NCI-H2227 (cell line): ENCODE data around the gene LRMDA.

ENCODE experiments used
- DNase-seq: peaks from one replicate; lab custom pipeline; 2025; ENCODE audit not compliant: unreplicated experiment; lab: John Stamatoyannopoulos, UW

The LRMDA gene

DNA sequence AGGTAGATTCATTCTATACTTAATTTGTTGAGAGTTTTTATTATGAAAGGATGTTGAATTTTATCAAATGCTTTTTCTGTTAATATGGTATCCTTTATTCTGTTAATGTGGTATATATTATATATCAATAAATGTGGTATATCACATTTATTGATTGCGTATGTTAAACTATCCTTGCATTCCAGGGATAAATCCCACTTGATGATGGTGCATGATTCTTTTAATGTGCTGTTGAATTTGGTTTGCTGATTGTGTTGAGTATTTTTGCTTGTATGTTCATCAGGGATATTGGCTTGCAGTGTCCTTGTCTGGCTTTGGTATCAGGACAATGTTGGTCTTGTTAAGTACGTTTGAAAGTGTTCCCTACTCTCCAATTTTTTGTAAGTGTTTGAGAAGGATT, 11.9 kb downstream of the LRMDA start:
- no peak for DNase-seq

DNA sequence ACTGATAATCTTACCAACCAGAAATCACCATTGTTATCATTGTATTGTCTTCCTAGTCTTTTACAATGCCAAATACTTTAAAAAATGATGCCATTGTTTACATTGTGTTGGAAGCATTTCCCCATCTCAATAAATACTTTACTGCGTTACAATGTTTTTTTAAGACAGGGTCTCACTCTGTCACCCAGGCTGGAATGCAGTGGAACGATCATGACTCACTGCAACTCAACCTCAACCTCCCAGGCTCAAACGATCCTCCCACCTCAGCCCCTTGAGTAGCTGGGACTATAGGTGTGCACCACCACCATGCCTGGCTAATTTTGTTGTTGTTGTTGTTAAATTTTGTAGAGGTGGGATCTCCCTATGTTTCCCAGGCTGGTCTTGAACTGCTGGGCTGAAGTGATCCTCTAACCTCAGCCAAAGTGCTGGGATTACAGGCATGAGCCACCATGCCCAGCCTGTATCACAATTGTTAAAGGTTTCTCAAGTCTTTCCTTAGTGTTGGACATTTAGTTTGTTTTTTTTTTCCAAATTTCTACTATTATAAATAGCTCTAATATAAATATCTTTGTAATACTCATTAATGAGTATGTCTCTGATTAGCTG, 13.5 kb downstream of the LRMDA start:
- DNase-seq, result no peak

DNA sequence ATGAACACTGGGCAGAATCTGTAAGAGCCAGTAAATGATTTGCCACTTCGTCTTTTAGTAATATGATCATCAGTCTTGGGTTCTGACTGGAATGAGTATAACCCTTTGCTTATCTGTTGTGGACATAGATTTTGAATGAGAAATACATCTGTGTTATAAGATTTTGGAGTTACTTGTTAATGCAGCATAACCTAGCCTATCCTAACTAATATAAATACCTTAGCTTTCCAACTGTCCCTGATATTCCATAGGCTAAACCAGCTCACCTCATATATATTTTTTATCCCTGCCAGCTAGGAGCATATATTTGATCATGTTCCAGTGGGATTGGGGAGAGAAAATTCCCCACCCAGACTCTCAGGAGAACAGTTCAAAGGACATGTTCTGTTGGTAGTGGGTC, 15.1 kb downstream of the LRMDA start:
- no peak for DNase-seq

DNA sequence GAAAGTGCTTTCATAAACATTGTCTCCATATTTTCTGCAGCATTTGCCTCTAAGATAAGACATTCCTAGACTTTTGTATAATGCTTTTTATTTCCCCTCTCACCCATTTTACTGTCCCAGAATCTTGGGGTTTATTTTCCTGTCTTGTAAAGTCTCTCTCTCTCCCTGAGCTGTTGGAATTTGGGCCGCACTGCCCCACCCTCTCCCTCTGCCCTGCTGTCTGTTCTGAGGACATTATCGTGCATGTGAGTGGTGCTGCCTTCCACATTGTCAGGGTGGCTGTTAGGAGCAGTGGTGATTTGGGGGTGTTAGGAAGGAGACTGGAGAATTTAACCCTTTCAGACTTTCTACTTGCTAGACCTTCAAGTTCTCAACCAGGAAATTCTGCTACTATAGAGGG, 16.7 kb downstream of the LRMDA start:
- no peak for DNase-seq

DNA sequence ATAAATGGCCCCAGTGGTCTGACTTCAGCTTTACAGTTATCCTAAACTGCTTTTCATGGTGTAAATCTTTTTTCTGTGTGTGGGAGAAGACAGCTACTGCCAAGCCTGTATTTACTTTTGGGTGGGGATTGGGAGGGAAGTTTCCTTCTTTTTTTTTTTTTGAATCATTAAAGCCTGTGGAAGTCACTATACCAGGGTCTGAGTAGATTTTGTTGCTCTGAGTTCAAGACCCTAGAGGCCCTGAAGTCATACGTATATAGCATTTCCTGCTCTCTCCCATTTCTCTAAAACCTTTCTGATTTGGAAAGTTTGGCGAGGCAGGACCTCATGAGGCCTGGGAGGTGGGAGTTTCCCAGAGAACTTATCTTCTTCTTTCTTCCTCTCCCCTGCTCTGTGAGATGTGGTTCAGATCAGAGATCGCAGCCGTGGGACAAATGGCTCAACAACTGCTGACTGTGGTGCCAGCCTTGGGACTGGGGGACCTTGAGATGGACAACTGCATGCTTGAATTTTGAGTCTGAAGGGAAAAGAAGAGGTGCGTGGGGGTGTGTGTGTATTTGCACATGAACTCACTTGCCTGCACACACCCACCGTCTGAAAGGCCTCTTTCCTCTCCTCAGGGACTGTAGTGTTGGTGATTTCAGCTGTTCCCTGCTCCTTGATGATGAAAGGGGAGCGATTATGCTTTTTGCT, 18.1 kb downstream of the LRMDA start:
- no peak for DNase-seq

DNA sequence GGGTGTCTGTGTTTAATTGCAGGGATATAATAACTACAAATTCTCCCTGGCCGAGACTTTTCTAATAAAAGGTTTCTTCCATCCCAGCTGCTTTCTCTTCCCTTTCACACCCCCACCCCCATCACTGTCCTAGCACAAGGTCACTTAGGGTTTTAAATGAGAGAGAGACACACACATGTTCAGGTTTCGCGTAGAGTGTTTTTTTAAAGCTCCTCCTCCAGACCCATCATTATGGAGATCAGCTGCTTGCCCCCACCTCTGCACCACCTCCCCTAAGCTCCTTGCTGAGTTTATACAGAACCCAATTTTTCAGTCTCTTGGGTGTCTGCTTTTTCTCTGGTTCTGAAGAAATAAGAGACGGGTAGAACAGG, 18.6 kb downstream of the LRMDA start:
- DNase-seq, result peak; percentile 56

DNA sequence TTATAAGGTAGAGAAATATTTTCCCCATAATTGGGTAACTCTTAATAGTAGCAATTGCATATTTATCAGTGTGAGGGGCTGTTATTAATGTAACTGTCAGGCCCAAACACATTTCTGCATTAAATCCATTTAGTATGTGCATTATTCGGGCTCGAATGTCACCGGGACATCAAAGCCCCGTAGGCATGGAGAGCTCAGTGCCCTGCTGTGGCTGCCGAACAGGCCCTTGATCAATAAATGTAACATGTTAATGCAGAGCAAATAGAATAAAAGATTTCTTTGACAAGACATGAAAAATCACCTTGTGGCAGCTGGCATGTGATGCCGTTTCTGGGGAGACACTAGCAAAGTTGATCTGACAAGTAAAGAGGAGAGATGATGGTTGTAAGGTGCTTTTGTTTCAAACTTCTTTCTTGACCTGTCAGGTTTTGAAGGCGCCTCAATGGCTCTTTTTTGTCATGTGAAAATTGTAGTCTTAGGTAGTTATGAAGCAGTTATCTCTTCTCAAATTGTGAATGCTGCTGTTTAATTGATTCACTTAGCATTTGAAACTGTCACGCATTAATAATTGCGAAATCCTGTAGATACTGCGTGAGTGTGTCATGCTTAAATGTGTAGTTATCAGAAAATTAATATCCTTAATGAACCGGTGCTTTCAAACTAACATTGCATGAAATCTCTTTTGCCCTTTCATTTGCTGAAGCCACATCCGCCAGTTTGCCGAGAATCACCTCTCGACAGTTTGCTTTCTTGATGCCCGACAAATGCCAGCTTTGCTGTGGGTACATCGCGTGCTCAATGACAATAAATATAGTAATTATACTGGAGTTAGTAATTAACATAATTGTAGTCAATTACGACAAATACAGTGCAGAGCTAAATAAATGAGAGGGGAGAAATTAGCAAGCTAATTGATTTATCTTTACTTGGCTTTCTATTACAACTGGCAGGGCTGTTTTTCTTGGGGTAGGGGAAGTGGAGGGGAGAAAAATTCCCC, 19.5 kb downstream of the LRMDA start:
- DNase-seq, result no peak

DNA sequence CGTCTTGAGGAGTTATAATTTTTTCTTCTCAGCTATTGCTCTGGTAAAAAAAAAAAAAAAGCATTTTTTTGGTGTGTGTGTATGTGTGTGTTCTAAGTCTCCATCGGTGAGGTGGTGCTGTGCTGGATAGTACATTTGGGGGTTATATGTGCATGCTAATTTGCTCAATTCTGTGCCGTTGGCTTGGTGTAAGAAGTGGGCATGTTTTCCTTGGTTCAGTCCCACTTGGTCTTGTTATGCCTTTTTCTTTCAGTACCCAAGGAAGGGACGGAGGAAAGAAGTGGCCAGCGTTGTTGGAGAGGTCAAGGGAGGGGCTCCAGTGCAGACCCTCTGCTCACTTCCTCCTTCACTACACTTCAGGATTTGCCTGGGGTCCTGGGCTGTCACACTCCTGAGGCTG, 20.4 kb downstream of the LRMDA start:
- DNase-seq, result no peak

DNA sequence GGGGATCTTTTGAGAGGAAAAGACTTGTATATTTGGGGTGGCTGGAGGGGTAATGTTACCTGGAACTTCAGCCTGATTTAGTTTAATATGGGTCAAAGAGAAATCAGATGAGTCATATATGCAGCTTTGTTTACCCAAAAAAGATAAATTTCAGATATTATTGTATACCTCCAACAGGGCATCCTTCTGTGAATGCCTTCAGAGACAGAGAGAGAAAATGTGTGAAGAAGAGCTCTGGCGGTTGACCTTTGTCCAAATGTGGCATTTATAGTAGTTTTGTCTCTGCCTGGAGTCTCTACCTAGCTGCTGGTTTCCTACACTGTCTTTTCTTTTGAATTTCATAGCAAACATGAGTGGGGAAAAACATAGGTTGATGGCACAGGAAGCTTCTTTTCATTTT, 21.6 kb downstream of the LRMDA start:
- no peak for DNase-seq

DNA sequence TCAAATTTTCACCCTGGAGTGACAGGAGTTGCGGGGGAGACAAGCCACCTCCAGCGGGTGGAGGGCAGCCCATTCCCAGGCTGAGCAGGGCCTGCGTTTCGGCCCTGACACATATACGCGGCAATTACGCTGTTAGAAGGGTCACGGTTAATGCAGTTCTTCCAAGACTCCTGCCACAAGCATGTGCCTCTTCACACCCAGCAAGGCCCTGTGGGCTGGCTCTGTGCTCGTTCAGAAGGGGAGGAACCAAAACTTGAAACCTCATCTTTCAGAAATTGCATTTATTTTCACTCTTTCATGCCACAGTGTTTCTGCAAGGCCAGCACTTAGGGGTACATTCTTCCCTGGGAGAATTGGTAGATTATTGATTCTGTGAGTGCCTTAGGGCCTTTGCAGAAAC, 24.7 kb downstream of the LRMDA start:
- DNase-seq, result no peak

DNA sequence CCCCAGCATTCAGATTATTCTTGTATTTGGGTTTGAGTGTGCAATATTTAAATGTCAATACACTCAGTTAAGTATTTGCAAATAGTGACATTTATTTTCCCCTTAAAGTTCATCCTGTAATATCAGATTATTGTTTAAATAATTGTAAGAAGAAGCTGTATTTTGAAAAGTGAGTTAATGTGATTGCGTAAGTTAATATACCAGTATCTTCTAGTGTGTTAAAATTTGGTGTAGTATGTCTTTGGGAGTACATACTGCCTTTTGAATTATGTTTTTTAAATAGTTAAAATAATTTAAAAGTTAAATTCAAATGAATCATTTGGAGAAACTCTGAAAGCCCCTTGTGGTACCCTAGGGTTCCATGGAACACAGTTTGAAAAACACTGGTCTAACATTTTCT, 28.6 kb downstream of the LRMDA start:
- no peak for DNase-seq

DNA sequence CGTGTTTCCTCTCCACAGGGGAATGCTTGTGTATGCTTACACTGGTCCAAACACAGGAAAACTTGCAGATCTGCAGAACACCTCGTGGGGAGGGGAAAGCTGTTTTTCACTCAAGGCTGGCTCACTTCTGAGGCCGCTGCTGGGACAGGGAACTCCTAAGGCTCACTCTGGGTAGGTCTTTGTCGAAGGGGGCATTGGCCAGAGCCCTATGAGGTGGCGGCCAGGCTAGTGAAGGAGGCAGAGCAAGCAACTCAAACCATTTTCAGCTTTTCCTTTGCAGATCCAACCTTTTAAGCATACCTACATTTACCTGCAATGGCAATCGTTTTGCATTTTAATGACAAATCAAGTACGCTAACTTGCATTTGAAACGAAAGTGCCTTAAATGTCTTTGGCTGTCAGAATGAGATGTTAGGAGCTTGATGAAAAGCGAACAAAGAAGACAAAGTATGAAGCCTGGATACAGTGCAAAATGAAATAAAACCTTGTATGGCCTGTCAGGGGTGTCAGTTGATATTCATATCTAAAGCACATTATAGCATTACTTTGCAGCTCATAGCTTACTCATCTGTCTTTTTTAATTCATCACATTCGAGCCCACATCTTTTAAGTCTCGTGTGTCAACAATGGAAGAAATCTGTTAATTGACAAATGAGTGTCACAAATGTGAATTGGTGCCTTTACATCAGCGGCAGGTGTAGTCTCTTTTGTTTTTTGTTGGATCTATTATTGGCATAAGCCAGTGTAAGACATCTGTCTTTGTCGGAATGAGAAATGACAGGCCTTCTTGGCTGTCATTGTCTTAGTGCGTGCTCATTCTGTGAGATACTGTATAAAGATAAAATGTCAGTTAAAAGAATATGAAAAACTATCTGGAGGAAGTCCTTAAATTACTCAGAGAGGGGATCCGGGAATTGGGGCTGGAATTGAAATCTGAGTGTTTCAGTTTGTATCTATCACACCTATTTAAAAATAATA, 30.5 kb downstream of the LRMDA start:
- DNase-seq, result no peak

DNA sequence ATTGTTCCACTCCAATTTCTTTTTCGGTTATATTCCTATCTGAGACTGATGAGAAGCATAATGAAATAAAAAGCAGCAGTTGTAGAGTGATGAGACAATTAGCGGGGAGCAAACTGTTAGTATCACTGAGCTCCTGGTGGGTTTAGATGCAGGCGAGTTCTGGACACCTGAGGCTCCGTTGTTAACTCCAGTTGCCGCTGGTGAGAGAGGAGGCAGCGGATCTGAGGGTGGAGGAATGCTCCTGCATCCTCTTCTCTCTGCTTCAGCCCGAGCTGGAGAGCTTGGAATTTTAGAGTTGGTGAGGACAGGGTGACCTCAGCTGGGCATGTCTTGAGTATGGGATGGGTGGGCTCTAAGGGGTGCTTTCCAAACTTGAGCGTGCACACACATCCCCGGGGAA, 31.4 kb downstream of the LRMDA start:
- DNase-seq, result no peak

DNA sequence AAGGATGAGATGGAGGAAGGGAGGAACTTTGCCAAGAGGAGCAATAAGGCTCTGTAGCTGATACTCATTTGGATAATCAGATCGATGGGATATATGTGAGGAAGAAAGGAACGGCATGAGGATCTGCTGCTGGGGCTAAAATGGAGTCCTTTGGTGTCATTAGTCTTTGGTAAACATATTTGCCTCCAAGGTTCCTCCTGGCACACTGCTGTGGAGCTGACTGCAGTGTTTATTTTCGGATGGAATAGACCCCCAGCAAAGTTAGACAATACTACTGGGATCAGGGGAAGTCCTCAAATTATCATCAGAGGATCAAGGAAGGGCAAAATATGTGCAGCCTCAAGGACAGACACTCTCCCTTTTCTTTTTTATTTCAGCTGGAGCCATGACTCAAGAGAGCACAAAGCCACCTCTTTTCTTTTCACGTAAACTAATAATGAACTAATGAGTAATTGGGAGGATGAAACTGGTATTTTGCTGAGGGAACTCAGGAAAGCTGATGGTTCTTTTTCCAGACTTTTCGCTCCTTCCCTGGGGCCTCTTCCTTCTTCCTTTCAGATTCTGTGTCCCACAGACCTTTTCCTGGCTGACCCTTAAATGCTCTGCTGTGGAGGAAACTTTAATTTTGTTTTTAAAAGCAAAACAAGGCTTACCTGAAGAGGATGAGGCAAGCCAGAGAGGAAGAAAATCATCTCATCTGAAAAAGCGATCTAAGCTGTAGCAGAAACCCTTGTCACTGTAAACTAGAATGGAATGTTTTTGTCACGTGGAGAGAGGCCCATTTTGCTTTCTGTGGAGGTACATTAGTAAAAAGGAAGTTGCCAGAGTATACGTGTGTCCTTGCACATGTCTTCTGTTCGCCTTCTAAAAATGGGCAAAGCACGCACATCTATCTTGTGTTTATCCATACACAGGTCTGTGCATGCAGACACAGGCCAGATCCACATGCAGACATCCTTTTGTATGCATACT, 33.3 kb downstream of the LRMDA start:
- no peak for DNase-seq

DNA sequence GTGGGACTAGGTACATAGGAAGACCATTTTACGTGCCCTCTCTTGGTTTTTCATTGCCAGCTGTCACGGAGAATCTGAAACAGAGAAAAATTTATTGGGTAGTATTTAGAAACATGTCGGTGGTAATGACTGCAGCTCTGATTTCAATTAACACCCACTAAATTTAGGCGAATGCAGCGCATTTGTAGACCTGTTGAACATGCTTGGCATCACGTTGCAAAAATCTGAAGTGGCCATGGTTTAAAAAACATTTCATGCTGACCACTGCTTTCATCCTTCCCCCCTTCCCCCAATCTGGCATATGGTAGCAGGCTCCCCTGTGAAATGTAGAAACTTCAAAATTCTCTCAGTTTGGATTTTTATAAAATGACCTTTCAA, 34.0 kb downstream of the LRMDA start:
- no peak for DNase-seq

DNA sequence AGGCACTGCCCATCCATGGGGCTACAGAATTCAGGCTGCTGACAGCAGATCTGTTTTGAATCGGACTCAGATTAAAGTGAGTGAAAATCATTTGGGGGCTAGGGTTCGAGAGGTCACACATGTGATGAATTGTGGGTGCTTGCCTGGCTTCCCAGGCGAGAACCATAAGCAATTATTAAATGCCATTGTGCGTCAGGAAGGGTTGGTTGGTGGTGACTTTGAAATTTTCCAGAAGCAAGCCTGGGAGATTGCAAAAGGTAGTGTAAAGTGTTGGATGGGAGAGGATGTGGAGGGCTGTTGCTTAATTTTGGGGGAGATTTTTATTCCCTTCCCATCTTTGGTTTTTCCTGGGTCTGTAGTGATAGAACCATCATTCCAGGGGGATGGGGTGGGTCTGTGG, 34.6 kb downstream of the LRMDA start:
- DNase-seq, result no peak

DNA sequence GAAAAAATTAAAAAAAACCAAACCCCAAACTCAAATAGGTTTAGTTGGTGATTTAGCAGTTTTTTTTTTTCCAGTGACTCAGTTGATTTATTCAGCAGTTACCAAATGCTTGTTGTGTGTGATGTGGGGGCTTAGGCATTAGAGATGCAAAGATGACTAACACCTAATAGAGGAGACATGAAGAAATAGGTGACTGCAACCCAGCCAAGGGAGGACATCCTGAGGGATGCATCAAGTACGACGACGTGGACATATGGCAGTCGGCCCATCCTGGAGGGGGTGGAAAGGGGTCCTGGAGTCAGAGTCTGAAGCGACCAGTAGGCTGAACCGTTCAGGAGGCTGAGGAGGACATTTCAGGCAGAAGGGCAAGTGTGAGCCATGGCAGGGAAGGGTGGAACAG, 35.5 kb downstream of the LRMDA start:
- DNase-seq, result no peak

DNA sequence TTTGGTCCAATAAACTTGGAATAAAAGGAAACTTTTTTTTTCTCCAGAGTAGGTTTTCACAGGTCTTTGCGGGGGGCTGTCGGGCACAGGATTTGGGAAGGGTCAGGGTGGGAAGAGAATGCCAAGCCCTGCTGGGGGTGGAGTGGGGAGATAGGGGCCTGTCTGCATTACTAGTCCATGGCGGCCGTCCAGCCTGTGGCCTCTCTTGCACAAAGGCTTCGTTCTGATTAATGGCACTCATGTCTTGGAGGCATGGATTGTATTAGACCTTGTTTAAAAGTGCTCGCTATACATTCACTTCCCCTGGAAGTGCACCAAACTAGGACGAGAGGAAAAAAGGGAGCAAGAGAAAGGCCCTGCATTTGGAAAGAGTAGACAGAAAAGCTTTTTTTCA, 37.2 kb downstream of the LRMDA start:
- DNase-seq, result no peak

DNA sequence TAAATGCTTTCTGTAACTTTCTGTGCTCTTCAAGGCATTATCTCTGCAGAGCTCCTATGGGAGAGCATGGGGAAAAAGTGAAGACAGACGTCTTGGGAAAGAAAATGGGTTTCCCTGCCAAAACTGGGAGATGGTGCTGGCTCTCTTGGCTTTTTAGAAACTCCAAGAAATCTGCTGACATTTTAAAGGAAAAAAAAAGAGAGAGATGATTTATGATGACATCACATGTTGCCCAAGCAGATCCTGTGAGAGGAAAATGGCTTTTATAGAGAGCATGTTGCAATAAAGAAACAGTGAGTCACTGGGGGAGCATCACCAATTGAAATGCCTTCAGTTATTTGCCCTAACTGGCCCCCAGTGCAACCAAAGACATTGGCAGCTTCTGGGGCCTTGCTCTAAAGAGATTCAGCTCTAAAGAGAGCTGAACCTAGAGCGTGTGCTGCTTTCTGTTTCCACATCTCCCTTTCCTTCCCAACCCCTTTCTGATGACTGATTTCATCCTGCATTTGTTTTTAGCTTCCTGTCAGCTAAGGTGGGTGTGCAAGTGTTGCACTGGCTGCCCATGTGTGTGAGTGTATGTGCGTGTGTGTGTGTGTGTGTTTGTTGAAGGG, 37.7 kb downstream of the LRMDA start:
- DNase-seq, result no peak
